ENCODE measurements around the gene CNN1. TPM values are rescaled to one million over a fixed set of nuclear protein-coding genes. Genes with fewer than 3 reads are reported as not detected.

Gene CNN1
- total and polyA plus RNA-seq, 2 of the 13 experiments (the other 11 are each of a cell fraction or from before 2014, with no cell fraction given): 0.70 to 1.1 TPM

DNA sequence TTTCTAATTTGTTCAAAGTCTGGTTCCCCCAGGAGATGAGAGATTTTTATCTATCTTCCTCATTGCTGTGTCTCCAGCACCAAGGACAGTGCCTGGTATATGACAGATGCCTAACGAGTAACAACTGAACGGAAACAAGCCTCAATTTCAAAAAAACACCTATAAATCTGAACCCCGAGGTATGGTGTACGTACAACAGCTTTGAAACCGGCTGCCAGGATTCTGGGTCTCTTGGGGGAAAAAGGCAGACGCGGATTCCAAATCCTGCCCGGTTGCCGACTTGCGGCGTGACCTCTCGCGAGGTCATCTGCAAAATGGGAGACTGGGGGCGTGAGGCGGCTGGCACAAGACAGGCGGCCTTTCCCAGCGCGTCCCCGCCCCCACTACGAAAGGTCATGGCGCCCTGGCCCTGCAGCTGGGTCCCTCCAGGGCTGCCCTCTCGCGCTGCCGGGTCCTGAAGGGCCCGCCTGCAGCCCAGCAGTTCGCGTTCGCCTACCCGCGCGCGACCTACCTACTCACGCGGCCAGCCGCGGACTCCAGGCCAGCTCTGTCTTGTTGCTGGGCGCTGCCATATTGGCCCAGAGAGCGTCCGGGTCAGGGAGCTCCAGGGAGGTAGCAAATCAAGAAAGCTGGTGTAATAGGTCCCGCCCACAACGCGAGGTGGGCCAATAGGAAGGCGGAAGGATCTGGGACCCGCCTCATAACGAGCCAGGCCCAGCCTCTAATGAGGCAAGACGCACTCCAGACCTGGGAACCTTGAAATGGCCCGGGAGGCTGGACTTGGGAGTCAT is 9.9 kb upstream of the CNN1 start, which contains the start of gene ECSIT (continued):
- TF ChIP-seq, protein P1, sequence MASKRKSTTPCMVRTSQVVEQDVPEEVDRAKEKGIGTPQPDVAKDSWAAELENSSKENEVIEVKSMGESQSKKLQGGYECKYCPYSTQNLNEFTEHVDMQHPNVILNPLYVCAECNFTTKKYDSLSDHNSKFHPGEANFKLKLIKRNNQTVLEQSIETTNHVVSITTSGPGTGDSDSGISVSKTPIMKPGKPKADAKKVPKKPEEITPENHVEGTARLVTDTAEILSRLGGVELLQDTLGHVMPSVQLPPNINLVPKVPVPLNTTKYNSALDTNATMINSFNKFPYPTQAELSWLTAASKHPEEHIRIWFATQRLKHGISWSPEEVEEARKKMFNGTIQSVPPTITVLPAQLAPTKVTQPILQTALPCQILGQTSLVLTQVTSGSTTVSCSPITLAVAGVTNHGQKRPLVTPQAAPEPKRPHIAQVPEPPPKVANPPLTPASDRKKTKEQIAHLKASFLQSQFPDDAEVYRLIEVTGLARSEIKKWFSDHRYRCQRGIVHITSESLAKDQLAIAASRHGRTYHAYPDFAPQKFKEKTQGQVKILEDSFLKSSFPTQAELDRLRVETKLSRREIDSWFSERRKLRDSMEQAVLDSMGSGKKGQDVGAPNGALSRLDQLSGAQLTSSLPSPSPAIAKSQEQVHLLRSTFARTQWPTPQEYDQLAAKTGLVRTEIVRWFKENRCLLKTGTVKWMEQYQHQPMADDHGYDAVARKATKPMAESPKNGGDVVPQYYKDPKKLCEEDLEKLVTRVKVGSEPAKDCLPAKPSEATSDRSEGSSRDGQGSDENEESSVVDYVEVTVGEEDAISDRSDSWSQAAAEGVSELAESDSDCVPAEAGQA (IDR thresholded peaks at IDR 0.05; ENCODE audit: low read depth): no peak
- TF ChIP-seq, protein P1 (CRISPR knock-in tag; IDR thresholded peaks at IDR 0.05; ENCODE audit: borderline replicate concordance): no peak
- peak; percentile 55; the same call in 1 of the 2 replicates for TF ChIP-seq NR2F2 (IDR thresholded peaks at IDR 0.05; ENCODE audit: borderline replicate concordance, low read depth)
- TF ChIP-seq, protein P2, sequence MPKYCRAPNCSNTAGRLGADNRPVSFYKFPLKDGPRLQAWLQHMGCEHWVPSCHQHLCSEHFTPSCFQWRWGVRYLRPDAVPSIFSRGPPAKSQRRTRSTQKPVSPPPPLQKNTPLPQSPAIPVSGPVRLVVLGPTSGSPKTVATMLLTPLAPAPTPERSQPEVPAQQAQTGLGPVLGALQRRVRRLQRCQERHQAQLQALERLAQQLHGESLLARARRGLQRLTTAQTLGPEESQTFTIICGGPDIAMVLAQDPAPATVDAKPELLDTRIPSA (CRISPR knock-in tag; IDR thresholded peaks at IDR 0.05; ENCODE audit: borderline replicate concordance): no peak
- TF ChIP-seq, protein P3, sequence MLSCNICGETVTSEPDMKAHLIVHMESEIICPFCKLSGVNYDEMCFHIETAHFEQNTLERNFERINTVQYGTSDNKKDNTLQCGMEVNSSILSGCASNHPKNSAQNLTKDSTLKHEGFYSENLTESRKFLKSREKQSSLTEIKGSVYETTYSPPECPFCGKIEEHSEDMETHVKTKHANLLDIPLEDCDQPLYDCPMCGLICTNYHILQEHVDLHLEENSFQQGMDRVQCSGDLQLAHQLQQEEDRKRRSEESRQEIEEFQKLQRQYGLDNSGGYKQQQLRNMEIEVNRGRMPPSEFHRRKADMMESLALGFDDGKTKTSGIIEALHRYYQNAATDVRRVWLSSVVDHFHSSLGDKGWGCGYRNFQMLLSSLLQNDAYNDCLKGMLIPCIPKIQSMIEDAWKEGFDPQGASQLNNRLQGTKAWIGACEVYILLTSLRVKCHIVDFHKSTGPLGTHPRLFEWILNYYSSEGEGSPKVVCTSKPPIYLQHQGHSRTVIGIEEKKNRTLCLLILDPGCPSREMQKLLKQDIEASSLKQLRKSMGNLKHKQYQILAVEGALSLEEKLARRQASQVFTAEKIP (CRISPR knock-in tag; IDR thresholded peaks at IDR 0.05; ENCODE audit: borderline replicate concordance): no peak
- peak; percentile 81 for TF ChIP-seq SP4 (CRISPR knock-in tag; IDR thresholded peaks at IDR 0.05)
- peak; percentile 91; the same call in 1 of the 2 replicates for TF ChIP-seq ZNF598 (CRISPR knock-in tag; IDR thresholded peaks at IDR 0.05; ENCODE audit: borderline replicate concordance)
- TF ChIP-seq, protein P4, sequence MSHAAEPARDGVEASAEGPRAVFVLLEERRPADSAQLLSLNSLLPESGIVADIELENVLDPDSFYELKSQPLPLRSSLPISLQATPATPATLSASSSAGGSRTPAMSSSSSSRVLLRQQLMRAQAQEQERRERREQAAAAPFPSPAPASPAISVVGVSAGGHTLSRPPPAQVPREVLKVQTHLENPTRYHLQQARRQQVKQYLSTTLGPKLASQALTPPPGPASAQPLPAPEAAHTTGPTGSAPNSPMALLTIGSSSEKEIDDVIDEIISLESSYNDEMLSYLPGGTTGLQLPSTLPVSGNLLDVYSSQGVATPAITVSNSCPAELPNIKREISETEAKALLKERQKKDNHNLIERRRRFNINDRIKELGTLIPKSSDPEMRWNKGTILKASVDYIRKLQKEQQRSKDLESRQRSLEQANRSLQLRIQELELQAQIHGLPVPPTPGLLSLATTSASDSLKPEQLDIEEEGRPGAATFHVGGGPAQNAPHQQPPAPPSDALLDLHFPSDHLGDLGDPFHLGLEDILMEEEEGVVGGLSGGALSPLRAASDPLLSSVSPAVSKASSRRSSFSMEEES (CRISPR knock-in tag; IDR thresholded peaks at IDR 0.05): peak; percentile 10; the same call in 1 of the 2 replicates
- TF ChIP-seq ZSCAN29 (CRISPR knock-in tag; conservative IDR thresholded peaks at IDR 0.05): no peak
- peak; percentile 60 for TF ChIP-seq CREM (IDR thresholded peaks at IDR 0.05)
- no peak for TF ChIP-seq CREM (CRISPR knock-in tag; IDR thresholded peaks at IDR 0.05)
- no peak for TF ChIP-seq PHF5A (CRISPR knock-in tag; IDR thresholded peaks at IDR 0.05; ENCODE audit: low read depth, unreplicated experiment)
- TF ChIP-seq ZFP90 (CRISPR knock-in tag; IDR thresholded peaks at IDR 0.05; ENCODE audit: borderline replicate concordance): peak; percentile 16; the same call in 1 of the 2 replicates
- TF ChIP-seq, protein P5, sequence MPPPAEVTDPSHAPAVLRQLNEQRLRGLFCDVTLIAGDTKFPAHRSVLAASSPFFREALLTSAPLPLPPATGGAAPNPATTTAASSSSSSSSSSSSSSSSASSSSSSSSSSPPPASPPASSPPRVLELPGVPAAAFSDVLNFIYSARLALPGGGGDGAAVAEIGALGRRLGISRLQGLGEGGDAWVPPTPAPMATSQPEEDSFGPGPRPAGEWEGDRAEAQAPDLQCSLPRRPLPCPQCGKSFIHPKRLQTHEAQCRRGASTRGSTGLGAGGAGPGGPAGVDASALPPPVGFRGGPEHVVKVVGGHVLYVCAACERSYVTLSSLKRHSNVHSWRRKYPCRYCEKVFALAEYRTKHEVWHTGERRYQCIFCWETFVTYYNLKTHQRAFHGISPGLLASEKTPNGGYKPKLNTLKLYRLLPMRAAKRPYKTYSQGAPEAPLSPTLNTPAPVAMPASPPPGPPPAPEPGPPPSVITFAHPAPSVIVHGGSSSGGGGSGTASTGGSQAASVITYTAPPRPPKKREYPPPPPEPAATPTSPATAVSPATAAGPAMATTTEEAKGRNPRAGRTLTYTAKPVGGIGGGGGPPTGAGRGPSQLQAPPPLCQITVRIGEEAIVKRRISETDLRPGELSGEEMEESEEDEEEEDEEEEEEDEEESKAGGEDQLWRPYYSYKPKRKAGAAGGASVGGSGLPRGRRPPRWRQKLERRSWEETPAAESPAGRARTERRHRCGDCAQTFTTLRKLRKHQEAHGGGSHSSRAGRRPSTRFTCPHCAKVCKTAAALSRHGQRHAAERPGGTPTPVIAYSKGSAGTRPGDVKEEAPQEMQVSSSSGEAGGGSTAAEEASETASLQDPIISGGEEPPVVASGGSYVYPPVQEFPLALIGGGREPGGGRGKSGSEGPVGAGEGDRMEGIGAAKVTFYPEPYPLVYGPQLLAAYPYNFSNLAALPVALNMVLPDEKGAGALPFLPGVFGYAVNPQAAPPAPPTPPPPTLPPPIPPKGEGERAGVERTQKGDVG (CRISPR knock-in tag; IDR thresholded peaks at IDR 0.05; ENCODE audit: borderline replicate concordance): no peak
- TF ChIP-seq RBM22 (optimal IDR thresholded peaks at IDR 0.05; ENCODE audit: low read length): no peak

All from HepG2 (cell line).